NK-92 treated with Interleukin-12 subunit alpha and Interleukin-12 subunit beta, amount 100 ng/mL, for 24 hours (cell line): ENCODE measurements around the gene VARS2.
"Not testable (repeated sequence)": the region's sequence is repeated elsewhere in the genome, so short reads cannot be mapped to it uniquely, and the experiment has no call there.

Experiments
- DNase-seq: peaks from one replicate; lab custom pipeline; 2025; lab: John Stamatoyannopoulos, UW

The VARS2 gene

DNA sequence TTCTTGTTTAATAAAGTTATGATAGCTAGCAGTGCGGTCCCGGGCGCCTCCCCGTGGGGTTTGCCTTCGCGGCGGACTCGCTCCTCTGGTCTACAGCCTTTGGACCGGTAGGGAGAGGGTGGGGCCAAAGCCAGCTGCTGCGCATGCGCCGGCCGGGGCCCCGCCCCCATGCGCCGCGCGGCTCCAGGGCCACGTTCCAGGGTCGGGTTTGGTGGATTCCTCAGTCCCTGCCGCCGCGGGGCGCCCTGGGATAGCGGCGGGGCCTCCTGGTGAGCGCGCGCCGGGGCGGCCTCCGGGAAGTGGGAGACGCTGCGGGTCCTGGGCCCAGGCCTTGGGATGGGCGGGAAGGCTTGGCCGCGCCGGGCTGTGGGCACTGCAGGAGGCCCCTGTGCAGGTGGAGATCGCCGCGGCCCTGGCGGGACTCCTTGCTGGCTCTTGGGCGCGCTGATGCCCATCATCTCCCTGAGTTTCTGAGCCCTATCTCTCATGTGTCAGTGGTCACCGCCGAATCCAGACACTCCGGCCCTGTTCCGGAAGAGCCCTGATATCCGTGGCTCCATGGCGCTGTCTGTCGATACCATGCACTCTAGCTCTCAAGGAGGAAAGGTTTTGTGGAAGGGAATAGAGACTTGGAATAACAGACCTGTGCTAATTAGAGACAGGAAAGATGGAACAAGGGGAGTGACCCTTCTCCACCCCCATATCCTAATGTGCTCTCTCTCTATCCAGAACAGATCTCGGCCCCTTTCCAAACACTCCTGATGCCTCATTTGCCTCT is at the start of gene VARS2:
TSS of gene VARS2 (plus strand) at position 163 of the 778 bp plus-strand sequence. CDS start at position 762, 599 bp downstream.
- peak; percentile 70 for DNase-seq

DNA sequence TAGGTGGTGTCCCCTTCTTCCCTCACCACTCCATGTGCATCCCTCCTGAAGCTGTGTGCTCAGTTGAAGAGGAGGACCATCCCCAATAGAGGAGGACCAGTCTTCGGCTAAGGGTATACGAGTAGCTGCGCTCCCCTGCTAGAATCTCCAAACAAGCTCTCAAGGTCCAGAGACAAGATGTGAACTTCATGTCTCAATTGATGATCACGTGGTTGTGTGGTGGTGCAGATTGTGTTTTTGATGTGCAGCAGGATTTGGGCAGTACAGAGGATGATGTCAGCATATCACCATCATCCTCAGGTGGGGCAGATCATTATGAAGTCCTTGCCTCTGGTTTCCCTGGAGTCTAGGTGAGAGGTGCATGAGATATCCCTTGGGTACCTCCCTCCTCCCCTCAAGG is 49.7 kb upstream of the VARS2 start:
- DNase-seq = no peak

DNA sequence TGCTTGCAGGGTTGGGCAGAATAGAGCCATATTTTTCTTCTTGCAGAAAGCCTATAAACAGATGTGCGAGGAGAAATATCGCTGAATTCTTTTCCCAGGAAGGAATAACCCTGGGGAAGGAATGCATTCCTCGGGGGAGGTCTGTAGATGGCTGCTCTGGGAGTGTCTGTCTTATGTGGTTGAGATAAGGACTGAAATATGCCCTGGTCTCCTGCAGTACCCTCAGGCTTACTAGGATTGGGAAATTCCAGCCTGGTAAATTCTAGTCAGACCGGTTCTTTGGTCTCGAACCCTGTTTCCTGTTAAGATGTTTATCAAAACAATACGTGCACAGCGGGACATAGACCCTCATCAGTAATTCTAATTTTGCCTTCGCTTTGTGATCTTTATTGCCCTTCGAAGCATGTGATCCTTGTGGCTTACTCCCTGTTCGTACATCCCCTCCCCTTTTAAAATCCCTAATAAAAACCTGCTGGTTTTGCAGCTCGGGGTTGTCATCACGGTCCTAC is 44.7 kb upstream of the VARS2 start:
- DNase-seq = not testable (repeated sequence)

DNA sequence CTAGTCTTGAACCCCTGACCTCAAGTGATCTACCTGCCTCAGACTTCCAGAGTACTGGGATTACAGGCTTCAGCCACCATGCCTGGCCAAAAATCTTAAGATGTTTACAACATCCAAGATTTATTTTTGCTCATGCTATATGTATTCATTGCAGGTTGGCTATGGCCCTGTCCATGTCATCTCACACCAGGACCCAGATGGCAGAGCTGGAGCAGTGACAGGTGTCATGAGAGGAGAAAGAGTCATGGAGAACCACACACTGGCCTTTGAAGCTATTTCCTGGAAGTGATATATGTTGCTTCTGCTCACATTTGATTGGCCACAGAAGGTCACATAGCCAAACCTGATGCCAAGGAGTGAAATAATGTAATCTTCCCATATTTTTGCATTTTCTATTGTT is 43.5 kb upstream of the VARS2 start:
- no peak for DNase-seq

DNA sequence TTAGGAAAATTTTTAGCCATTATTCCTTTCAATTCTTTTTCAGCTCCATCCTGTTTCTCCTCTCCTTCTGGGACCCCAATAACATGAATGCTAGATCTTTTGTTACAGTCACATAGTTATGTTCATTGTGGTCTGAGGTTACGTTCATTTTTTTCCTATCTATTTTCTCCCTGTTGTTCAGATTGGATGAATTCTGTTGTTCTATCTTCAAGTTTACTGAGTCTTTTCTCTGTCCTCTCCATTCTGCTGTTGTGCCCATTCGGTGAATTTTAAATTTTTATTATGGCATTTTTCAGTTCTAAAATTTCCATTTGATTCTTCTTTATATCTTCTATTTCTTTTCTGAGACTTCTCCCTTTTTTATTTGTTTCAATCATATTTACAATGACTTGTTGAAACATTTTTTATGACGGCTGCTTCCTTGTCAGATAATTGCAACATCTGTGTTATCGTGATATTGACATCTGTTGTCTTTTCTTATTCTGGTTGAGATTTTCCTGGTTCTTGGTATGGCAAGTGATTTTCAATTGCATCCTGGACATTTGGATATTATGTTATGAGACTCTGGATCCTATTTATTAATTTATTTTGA is 42.4 kb upstream of the VARS2 start:
- DNase-seq = no peak

DNA sequence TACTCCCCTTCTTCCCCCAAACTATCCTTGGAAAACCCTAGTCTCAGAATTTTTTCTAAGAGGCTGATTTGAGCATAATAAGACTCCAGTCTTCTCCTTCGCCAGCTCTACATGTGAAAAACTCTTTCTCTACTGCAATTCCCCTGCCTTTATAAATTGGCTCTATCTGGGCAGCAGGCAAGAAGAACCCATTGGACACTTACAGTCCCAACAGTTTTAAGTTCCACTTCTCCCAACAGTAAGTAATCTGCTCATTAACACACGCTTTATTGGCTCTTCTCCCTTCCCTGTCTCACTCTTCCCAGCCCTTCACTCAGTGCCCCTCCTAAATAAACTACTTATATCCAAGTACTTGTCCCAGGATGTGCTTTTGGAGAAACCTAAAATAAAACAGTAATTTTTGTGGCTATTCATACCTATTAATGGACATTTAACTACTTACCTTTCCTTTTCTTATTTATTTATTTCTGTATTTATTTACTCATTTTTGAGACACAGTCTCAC is 40.8 kb upstream of the VARS2 start:
- DNase-seq = no peak

DNA sequence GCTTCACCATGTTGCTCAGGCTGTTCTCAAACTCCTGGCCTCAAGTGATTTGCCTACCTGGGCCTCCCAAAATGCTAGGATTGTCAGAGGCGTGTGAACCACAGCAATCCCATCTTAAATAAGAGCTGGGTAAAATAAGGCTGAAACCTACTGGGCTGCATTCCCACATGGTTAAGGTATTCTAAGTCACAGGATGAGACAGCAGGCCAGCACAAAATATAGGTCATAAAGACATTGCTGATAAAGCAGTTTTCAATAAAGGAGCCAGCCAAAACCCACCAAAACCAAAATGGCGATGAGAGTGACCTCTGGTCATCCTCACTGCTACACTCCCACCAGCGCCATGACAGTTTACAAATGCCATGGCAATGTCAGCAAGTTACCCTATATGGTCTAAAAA is 40.2 kb upstream of the VARS2 start:
- DNase-seq = not testable (repeated sequence)

DNA sequence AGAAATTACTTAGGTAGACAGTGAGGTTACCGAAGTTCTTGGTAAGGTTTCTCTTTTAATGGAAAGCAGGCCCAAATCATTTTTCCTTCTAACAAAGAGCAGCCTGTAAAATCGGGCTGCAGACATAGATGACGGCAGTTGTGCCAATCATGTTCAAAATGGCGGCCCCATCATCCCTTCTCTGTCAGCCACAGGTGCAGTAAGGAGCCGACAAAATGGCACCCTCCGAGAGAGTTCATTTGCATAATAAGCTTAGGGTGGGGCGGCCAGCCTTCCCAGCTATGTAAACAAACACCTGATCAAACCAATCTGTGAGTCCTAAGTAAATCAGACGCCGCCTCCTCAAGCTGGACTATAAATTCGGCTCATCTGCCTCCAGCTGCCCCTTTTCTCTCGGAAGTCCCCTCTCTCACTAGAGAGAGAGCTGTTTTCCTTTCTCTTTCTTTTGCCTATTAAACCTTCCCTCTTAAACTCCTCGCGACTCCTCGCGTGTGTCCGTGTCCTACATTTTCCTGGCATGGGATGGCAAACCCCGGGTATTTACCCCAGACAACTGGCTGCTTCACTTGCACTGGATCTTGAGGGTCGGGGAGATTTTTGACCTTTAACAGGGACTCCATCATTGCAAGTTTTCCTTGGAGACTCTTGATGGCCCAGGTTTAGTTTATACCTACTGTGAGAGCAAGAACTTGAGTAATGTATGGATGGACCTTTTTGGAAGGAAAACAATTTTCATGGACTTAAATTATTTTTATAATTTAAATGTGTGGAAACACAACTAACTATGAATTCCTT is 38.6 kb upstream of the VARS2 start:
- no peak for DNase-seq

DNA sequence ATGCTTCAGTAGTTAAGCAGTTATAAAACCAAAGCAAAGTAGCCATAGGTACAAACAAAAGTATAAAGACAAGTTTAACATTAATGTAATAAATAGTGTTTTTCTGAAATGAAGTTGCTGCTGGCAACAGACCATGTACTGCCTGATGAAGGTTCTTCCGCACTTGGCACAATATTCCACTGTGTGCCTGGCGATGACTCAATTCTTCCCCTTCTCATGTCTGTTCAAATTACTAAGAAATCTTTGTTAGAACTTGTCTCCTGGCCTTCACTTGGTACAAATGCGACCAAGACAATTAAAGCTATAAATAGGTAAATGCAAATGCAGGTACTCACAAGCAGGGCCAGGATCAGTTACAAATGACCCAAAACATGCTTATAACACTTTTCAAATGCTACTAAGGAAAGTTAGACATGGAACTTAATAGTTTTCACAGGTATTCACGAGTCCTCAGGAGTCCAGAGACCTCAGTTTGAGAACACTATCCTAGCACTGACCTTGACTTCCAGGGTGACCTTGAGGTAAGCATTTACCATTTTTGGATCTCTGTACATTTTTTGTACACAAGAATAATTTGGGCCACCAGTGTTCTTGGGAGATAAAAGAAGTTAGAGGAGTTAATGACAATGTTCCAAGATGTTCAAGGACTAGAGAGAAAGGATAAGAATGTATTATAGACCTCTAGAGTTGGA is 37.9 kb upstream of the VARS2 start:
- DNase-seq = no peak

DNA sequence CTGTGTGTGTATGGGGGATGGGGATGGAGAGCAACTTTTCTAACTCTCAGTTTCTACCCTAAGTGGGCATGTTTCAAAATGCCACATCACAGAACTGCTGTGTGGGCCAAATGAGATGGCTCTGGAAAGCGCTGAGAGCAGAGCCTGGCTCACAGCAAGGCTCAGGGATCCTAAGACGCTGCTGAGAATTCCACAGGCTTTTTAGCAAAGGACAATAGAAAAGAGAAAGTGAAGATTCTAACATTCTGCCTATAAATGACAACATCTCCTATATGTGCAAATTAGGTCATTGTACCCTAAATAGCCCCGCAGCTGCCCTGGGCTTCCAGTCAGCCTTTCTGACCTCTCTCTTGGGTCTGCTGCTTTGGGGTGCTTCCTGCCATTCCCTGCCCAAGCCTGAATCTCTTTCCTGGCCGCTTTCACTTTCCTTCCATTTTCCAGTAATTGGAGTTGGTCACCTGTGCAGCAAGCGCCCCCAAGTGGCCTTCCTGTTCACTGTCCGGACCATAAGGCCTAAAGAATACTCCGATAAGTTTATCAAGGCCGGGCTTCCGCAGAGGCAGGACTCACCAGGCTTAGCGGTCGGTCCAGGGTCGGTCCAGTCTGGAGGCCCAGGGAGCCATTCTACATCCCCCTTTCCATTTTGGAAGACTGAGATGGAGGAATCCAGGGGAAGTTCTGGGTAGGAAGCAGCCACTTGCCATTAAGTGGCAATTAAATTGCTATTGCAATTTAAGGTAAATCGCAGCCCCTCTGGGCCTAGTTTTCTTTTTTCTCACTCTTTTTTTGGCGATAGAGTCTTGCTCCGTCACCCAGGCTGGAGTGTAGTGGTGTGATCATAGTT is 36.4 kb upstream of the VARS2 start:
- peak; percentile 56 for DNase-seq

DNA sequence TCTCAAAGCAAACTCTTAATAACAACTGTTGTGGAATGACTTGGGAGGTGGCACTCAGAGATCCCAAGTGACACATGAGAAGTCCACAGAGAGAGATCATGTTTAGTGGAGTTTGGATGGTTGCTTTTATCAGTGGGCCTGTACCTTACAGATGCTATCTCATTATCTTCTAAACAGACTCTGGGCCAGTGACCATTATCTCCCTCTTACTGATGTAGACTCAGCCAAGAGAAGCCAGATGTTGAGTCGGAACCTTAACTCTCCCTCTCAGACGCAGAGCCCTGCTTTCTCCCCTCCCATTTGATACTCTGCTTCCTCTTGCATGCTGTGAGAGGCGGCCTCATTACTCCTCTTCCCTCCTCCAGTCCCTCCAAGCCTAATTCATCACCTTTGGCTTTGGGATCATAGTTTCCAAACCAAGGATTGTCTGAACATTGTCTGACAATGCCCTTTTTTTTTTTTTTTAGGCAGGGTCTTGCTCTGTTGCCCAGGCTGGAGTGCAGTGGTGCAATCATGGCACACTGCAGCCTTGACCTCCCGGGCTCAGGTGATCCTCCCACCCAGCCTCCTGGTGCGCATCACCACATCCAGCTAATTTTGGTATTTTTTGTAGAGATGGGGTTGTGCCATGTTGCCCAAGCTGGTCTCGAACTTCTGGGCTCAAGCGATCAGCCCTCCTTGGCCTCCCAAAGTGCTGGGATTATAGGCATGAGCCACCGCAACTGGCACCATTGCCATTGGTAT is 34.2 kb upstream of the VARS2 start:
- DNase-seq = no peak

DNA sequence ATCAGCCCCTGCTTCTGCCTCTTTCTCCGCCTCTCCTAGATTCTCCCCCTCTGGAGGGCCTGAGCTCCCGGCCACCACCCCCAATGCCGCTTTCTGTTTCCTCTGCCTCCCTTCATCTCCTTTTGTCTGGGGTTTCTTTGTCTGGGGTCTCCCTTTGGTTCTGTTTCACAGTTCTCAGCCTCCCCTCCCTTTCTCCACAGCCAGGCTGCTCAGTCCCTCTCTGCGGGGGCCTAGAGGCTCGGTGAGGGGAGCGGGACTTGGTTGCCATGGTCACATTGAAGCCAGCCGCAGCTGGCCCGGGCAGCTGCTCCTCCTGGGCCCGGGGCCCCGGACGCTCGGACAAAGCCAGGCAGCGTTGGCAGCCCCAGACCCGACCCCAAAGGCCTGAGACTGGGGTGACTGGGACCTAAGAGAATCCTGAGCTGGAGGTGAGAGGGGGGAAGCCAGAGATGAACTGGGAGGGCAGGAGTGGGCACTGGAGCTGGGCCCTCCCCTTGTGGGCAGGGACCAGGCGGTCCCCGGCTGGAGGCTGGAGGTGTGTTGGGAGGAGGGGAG is 33.3 kb upstream of the VARS2 start:
- no peak for DNase-seq

DNA sequence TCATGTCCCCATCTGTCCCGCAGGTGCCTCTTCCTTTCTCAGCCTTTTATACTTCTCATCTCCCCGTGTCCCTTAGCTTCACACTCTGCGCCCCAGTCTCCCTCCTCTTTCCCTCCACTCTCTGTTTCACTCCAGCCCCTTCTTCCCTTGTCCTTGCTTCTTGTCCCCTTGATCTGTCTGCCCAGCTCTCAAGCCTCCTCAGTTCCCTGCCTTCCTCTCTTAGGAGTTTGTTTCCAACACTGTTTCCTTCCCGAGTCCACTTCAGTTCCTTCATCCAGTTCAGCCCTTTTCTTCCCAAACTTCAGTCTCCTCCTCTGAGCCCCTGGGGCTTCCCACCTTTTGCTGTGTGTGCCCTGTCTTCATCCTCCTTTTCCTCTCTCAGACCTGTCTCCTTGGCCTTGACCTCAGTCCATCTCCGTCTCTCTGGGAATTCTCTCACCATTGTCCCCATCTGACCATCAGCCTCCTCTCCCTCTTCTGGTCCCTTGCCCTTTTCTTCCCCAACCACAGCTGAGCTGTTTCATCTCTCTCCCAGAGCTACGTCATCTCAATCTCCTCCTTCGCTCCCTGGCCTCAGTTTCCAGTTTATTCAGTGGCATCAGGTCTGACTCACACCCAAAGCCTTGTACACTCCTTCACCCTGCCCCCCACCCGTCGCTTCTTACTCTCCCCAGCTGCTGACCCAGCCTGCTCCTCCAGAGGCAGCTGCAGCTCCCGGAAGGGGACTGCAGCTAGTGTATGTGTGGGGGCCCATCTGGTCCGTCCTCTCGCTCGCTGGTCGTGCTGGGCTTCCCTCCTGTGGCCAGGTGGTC is 32.4 kb upstream of the VARS2 start:
- DNase-seq = no peak

DNA sequence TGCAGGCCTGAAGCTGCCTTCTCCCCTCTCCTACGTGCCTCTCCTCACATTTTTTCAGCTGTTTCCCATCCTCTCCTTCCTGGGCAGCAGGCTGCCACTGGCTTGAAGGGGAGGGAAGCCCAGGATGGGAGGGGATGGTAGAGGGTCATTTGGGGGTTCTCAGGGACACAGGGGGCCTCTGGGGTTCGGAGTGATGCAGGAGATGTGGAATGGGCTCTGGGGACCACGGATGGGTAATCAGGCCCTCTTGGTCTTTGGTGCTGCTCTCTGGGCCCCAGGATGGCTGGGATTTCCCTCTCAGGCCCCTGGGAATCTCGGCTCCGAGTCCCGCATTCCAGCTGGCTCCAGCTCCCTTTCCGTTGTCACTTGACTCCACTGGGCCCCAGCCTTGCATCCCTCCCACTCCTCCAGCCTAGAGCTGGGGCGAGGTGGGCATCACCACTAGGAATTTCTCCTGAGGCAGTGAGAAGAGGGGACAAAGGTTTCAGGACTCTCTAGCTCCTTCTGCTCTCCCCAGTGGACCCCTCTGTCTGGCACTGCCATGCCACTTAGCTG is 31.8 kb upstream of the VARS2 start:
- DNase-seq = no peak

DNA sequence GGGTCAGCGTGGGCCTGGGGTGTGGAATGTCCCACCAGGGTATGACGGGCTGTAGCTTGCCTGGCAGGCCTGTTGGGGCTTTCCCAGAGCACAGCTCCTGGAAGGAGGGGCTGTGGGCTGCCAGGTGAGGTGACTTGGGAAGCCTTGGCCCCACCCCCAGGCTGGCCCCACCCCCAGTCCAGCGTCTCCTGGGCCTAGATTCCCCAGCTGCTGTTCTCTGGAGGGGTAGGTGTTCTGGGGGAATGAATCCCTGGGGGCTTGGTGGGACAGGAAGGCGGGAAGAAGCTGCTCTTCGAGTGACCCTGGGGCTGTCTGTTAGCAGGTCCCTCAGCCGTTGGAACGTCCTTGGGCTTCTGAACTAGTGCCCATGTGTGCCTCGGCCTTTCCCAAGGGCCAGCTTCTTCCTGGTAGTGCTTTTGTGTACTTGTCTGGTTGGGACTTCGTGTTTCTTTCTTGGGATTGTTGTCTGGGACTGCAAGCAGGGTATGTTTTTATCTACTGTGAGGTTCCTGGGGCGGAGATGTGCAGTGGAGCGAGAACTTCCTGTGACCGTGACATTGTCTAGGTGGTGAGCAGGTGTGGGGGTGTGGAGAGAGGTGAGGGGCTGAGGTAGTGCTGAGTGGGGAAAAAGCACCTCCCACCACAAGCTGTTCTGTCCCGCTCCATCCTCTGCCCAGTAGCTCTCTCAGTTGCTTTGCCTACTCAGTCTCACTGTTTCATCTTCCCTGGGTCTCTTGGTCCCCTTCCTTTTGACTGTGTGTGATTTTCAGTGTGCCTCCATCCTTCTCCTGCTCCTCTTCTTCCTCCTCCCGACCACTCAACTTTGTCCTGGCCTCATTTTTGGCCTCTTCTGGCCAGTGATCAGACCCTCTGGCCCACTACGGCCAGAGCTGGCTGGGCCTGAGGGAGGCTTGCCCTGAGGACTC is 31.0 kb upstream of the VARS2 start:
- no peak for DNase-seq

DNA sequence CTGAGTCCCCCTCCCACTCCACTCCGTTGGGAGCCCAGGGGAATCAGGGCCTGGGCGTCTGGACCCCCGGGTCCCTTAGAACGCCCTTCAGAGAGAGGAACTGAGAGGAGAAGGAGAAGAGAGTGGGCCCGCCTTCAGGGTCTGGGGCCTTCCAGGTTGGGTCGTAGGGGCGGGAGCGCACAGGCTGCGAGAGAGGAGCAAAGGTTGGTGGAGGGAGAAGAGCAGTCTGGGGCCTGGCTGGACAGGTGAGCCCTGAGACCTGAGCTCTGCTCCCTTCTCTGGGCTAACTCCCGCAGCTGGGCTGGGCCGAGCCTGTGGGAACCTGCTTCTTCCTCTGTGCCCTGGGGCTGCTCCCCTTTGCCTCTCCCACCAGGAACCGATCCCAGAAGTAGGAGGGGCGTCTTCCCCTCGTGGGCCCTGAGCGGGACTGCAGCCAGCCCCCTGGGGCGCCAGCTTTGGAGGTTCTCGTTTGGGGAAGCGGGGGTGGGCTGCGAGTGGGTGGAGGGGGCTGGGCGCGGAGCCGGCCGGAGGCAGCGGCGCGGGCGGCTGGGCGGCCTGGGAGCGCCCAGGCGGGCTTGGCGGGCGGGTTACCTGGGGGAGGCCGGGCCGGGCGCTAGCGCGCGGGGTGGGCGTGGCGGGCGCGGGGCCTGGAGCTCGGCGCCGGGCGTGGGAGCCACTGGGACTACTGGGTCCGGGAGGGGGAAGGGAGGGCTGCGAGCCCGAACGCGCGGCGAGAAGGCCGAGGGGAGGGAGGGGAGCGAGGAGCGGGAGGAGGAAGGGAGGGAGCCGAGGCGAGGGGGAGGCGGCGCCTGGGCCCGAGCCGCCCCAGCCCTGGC is 30.1 kb upstream of the VARS2 start, which contains the start of gene DDR1:
TSS of gene DDR1 (plus strand) at position 835 of the 836 bp plus-strand sequence. CDS start 4,211 bp downstream, outside the sequence.
- no peak for DNase-seq
